SU-DHL-6 (cell line): ENCODE data around the gene CATSPER3.
A peak's percentile ranks its signal among the peaks of the same experiment; 100 is the strongest.

Source experiments
- H2AFZ ChIP-seq: fragments of 200-600 bp; sonication (generic); 2 replicates; pipeline ENCODE4 v1.6.1; 2014; ENCODE audit warnings: low read depth, mild to moderate bottlenecking, moderate library complexity, mixed read lengths, antibody characterized with exemption, low read length; ENCODE audit not compliant: severe bottlenecking
- H3F3A ChIP-seq: fragments of 200-600 bp; shearing (Covaris generic); 2 replicates; pipeline ENCODE4 v1.6.0; 2016; ENCODE audit warnings: antibody characterized with exemption, mild to moderate bottlenecking; ENCODE audit not compliant: insufficient read depth
- H3K27ac ChIP-seq: fragments of 200-600 bp; sonication (generic); 2 replicates; pipeline ENCODE4 v1.5.1; 2016; ENCODE audit warnings: low read depth, mild to moderate bottlenecking, low read length, moderate library complexity, mixed read lengths
- H3K27me3 ChIP-seq: fragments of 200-600 bp; sonication (generic), shearing (Covaris generic); 2 replicates; pipeline ENCODE4 v1.6.0; 2014; ENCODE audit warnings: mild to moderate bottlenecking, low read length
- H3K36me3 ChIP-seq: fragments of 200-600 bp; sonication (generic); 2 replicates; pipeline ENCODE4 v1.6.1; 2014; ENCODE audit warnings: mild to moderate bottlenecking, low read length, mixed read lengths
- H3K4me2 ChIP-seq: fragments of 300-600, 200-600 bp; shearing (Covaris generic), sonication (generic); 2 replicates; pipeline ENCODE4 v1.6.0; 2014; ENCODE audit warnings: low read length, low read depth, mild to moderate bottlenecking; ENCODE audit not compliant: poor library complexity, severe bottlenecking
- H3K4me3 ChIP-seq: fragments of 200-600 bp; sonication (generic); 2 replicates; pipeline ENCODE4 v1.5.1; 2014; ENCODE audit warnings: antibody characterized with exemption, low read length, mild to moderate bottlenecking, mixed read lengths; ENCODE audit not compliant: insufficient read depth, poor library complexity, severe bottlenecking
- H3K79me2 ChIP-seq: fragments of 200-600 bp; sonication (generic); 2 replicates; pipeline ENCODE4 v1.6.1; 2014; ENCODE audit warnings: mild to moderate bottlenecking, low read length, moderate library complexity; ENCODE audit not compliant: insufficient read depth
- H3K9ac ChIP-seq: fragments of 200-600 bp; sonication (generic); 2 replicates; pipeline ENCODE4 v1.7.0; 2014; ENCODE audit warnings: mild to moderate bottlenecking, low read length
- H3K9me2 ChIP-seq: fragments of 200-600 bp; sonication (generic); replicated peaks from 2 replicates; pipeline ENCODE4 v1.6.1; 2014; ENCODE audit warnings: low read length; ENCODE audit not compliant: insufficient read depth
- H3K9me3 ChIP-seq: fragments of 200-600 bp; sonication (generic); 2 replicates; pipeline ENCODE4 v1.6.1; 2014; ENCODE audit warnings: low read length, mixed read lengths; ENCODE audit not compliant: insufficient read depth
- H4K20me1 ChIP-seq: fragments of 200-600 bp; sonication (generic); 2 replicates; pipeline ENCODE4 v1.6.1; 2014; ENCODE audit warnings: low read depth, mild to moderate bottlenecking, antibody characterized with exemption, low read length, moderate library complexity, mixed read lengths
- CTCF ChIP-seq: fragments of 200-600 bp; sonication (generic); IDR thresholded peaks from one replicate; pipeline ENCODE4 v1.5.1; 2017; ENCODE audit warnings: antibody characterized with exemption, mild to moderate bottlenecking, low read length, moderate library complexity; ENCODE audit not compliant: insufficient read depth, poor library complexity, severe bottlenecking
- EZH2phosphoT487 ChIP-seq: fragments of 200-600 bp; sonication (generic), shearing (Covaris generic); conservative IDR thresholded peaks from 2 replicates; pipeline ENCODE4 v1.6.1; 2018; ENCODE audit warnings: mild to moderate bottlenecking, antibody characterized with exemption, low read length, moderate library complexity, mixed read lengths

Gene CATSPER3

GRCh38 chr5:135048930-135049329 is 81.2 kb downstream of the CATSPER3 start:
- peak overlapping the region; percentile 11 for H3K4me2 ChIP-seq
- H2AFZ ChIP-seq = peak overlapping the region; percentile 65
- H3K27ac ChIP-seq = no peak overlapping the region

GRCh38 chr5:135050244-135050767 is 82.6 kb downstream of the CATSPER3 start:
- Histone ChIP-seq H2AFZ (no peak overlapping the region), H3F3A (0 out of 2 replicates have a peak, but pooled peaks cover 6% of the 10 kb centered on the region), H3K4me2 (no peak overlapping the region), H3K4me3 (no peak overlapping the region), H3K27ac (no peak overlapping the region), H3K27me3 (no peaks in the 10 kb centered on the region), H3K79me2 (no peaks in the 10 kb centered on the region), H3K9me3 (no peaks in the 10 kb centered on the region), H3K9me2 (no peaks in the 10 kb centered on the region), H3K36me3 (no peaks in the 10 kb centered on the region), H4K20me1 (no peaks in the 10 kb centered on the region), H3K9ac (no peak overlapping the region)
- no peak for TF ChIP-seq EZH2phosphoT487
- TF ChIP-seq CTCF = no peak

More at GRCh38 chr5:135048930-135049329, 81.2 kb downstream of the CATSPER3 start:
- no peaks in the 10 kb centered on the region for H3K9me3 ChIP-seq
- H3K36me3 ChIP-seq = no peaks in the 10 kb centered on the region
- H3F3A ChIP-seq = 0 out of 2 replicates have a peak, but pooled peaks cover 4% of the 10 kb centered on the region
- no peaks in the 10 kb centered on the region for H3K79me2 ChIP-seq
- no peaks in the 10 kb centered on the region for H3K9me2 ChIP-seq
- no peaks in the 10 kb centered on the region for H3K27me3 ChIP-seq
- H4K20me1 ChIP-seq = no peaks in the 10 kb centered on the region
- no peak for TF ChIP-seq CTCF
- TF ChIP-seq EZH2phosphoT487 = no peak
- no peak overlapping the region for H3K9ac ChIP-seq
- no peak overlapping the region for H3K4me3 ChIP-seq

- H3K4me2 ChIP-seq = no peak overlapping the region
- no peaks in the 10 kb centered on the region for H3K27me3 ChIP-seq
- no peaks in the 10 kb centered on the region for H3K79me2 ChIP-seq
- H3K36me3 ChIP-seq = no peaks in the 10 kb centered on the region
- H3K9me2 ChIP-seq = no peaks in the 10 kb centered on the region
- 0 out of 2 replicates have a peak, but pooled peaks cover 6% of the 10 kb centered on the region for H3F3A ChIP-seq
- H2AFZ ChIP-seq = no peak overlapping the region
- H3K27ac ChIP-seq = no peak overlapping the region
- no peak overlapping the region for H3K4me3 ChIP-seq
- H3K9ac ChIP-seq = no peak overlapping the region
- TF ChIP-seq EZH2phosphoT487 = no peak
- TF ChIP-seq CTCF = no peak
- no peaks in the 10 kb centered on the region for H4K20me1 ChIP-seq
- H3K9me3 ChIP-seq = no peaks in the 10 kb centered on the region
These were observed 83.7 kb downstream of the CATSPER3 start for GRCh38 chr5:135051399-135051798.
